Limb (tissue), 2 donors: Measurements from ENCODE around the gene ANKRD36B.
"Not testable (repeated sequence)": the region's sequence is repeated elsewhere in the genome, so short reads cannot be mapped to it uniquely, and the experiment has no call there.

Experiments
- DNase-seq, 2 donors: peaks; one replicate each; pipeline ENCODE4 v3.0.0-alpha.2; 2016; ENCODE audit errors: extremely low spot score in 2 of 2

Gene ANKRD36B

GRCh38 chr2:97589598-97590510 lies at the start of gene ANKRD36B:
Gene ANKRD36B (minus strand): TSS chr2:97589877. CDS start chr2:97589685, 192 bp downstream.
- DNase-seq = peak; percentile 50 to 77

GRCh38 chr2:97626049-97626430 lies 36.4 kb upstream of the ANKRD36B start:
- DNase-seq = not testable (repeated sequence)

- DNase-seq = not testable (repeated sequence)
These were observed 35.8 kb upstream of the ANKRD36B start for GRCh38 chr2:97625354-97626048.

GRCh38 chr2:97622976-97623375 lies 33.3 kb upstream of the ANKRD36B start:
- not testable (repeated sequence) for DNase-seq

GRCh38 chr2:97620492-97620891 lies 30.8 kb upstream of the ANKRD36B start:
- DNase-seq = not testable (repeated sequence)

GRCh38 chr2:97618939-97619827 lies 29.5 kb upstream of the ANKRD36B start:
- DNase-seq = not testable (repeated sequence)

GRCh38 chr2:97617911-97618310 lies 28.2 kb upstream of the ANKRD36B start:
- no peak for DNase-seq

- DNase-seq = not testable (repeated sequence)
These were observed 26.1 kb upstream of the ANKRD36B start for GRCh38 chr2:97615746-97616145.

GRCh38 chr2:97611895-97612294 lies 22.2 kb upstream of the ANKRD36B start:
- not testable (repeated sequence) for DNase-seq

- not testable (repeated sequence) for DNase-seq
These were observed 19.1 kb upstream of the ANKRD36B start for GRCh38 chr2:97608745-97609144.

- DNase-seq = not testable (repeated sequence)
These were observed 16.1 kb upstream of the ANKRD36B start for GRCh38 chr2:97605524-97606339.

- not testable (repeated sequence) for DNase-seq
These were observed 15.4 kb upstream of the ANKRD36B start for GRCh38 chr2:97605109-97605508.

- DNase-seq = not testable (repeated sequence)
These were observed 11.9 kb upstream of the ANKRD36B start for GRCh38 chr2:97601537-97601936.

- DNase-seq = not testable (repeated sequence)
These were observed 6.5 kb upstream of the ANKRD36B start for GRCh38 chr2:97596180-97596579.

GRCh38 chr2:97593520-97593919 lies 3.8 kb upstream of the ANKRD36B start:
- DNase-seq = not testable (repeated sequence)

GRCh38 chr2:97590515-97591394 lies 1.1 kb upstream of the ANKRD36B start:
- peak; percentile 84 to 90 for DNase-seq

- DNase-seq = not testable (repeated sequence)
These were observed 450 bp downstream of the ANKRD36B start for GRCh38 chr2:97589257-97589597.

GRCh38 chr2:97565674-97566073 lies 24.0 kb downstream of the ANKRD36B start:
- not testable (repeated sequence) for DNase-seq

GRCh38 chr2:97552406-97552805 lies 37.3 kb downstream of the ANKRD36B start:
- DNase-seq = not testable (repeated sequence)
